Small intestine (tissue), 7 donors: Measurements from ENCODE around the gene POFUT2. TPM values are rescaled to one million over a fixed set of nuclear protein-coding genes. Genes with fewer than 3 reads are reported as not detected.
"Not testable (repeated sequence)": the region's sequence is repeated elsewhere in the genome, so short reads cannot be mapped to it uniquely, and the experiment has no call there.

Experiments
- DNase-seq, 2 donors: peaks; one replicate each; pipeline versions ENCODE4 v3.0.0 to v3.0.0-alpha.2; 2013
- FAIRE-seq: peaks from 2 replicates; lab custom pipeline; 2012; peaks lifted over from hg19 to GRCh38; lab: Jason Lieb, UNC
- H3K27ac ChIP-seq, 3 donors: one replicate each; pipeline ENCODE4 v1.5.1; 2013; ENCODE audit warnings: low read length in 2 of 3, mild to moderate bottlenecking in 2 of 3, control low read depth in 1 of 3, inconsistent platforms in 1 of 3, low read depth in 1 of 3, moderate library complexity in 1 of 3
- H3K27me3 ChIP-seq, 3 donors: one replicate each; pipeline ENCODE4 v1.6.1; 2013; ENCODE audit warnings: low read length in 3 of 3, inconsistent platforms in 1 of 3; ENCODE audit not compliant: control insufficient read depth in 3 of 3, insufficient read depth in 3 of 3
- H3K36me3 ChIP-seq, 3 donors: one replicate each; pipeline ENCODE4 v1.6.1; 2013; ENCODE audit warnings: low read length in 3 of 3, inconsistent platforms in 1 of 3, low read depth in 1 of 3, mild to moderate bottlenecking in 1 of 3, moderate library complexity in 1 of 3; ENCODE audit not compliant: control insufficient read depth in 3 of 3, insufficient read depth in 2 of 3
- H3K4me1 ChIP-seq, 3 donors: one replicate each; pipeline ENCODE4 v1.6.1; 2013; ENCODE audit warnings: low read length in 2 of 3, inconsistent platforms in 1 of 3, low read depth in 1 of 3, mild to moderate bottlenecking in 1 of 3, moderate library complexity in 1 of 3; ENCODE audit not compliant: control insufficient read depth in 3 of 3, insufficient read depth in 2 of 3
- H3K4me3 ChIP-seq, 3 donors: one replicate each; pipeline ENCODE4 v1.5.1; 2013; ENCODE audit warnings: low read length in 3 of 3, control low read depth in 1 of 3, inconsistent platforms in 1 of 3, low read depth in 1 of 3, mild to moderate bottlenecking in 1 of 3, moderate library complexity in 1 of 3
- H3K9me3 ChIP-seq, 2 donors: one replicate each; pipeline ENCODE4 v1.6.1; 2013; ENCODE audit warnings: low read depth in 1 of 2, low read length in 1 of 2; ENCODE audit not compliant: control insufficient read depth in 2 of 2, insufficient read depth in 1 of 2
- WGBS, 3 donors: extraction: QIAGEN DNeasy Blood & Tissue Kit; methylation state at CpG; one replicate each; pipeline ENCODE4 v1.1.7; 2013; 5-methylcytosine and 5-hydroxymethylcytosine counted together
- polyA plus RNA-seq, 4 donors: library from polyadenylated mRNA; stranded (reverse) in 3 of 4; unstranded in 1 of 4; fragments of 200-250 nt in 3 of 4; fragments of 120-200 nt in 1 of 4; gene quantifications; one replicate each; pipeline versions ENCODE4 v1.2.1 to v1.2.3, GENCODE V29; 2013
- donor health status: healthy with polysubstance abuse.
- donor health status: control.
- donor health status: control.
- donor health status: Bipolar disorder and iron deficiency.
- donor health status: healthy.

The POFUT2 gene
- polyA plus RNA-seq, 4 donors = 13.5 to 34.4 (median 26.9) TPM

DNA sequence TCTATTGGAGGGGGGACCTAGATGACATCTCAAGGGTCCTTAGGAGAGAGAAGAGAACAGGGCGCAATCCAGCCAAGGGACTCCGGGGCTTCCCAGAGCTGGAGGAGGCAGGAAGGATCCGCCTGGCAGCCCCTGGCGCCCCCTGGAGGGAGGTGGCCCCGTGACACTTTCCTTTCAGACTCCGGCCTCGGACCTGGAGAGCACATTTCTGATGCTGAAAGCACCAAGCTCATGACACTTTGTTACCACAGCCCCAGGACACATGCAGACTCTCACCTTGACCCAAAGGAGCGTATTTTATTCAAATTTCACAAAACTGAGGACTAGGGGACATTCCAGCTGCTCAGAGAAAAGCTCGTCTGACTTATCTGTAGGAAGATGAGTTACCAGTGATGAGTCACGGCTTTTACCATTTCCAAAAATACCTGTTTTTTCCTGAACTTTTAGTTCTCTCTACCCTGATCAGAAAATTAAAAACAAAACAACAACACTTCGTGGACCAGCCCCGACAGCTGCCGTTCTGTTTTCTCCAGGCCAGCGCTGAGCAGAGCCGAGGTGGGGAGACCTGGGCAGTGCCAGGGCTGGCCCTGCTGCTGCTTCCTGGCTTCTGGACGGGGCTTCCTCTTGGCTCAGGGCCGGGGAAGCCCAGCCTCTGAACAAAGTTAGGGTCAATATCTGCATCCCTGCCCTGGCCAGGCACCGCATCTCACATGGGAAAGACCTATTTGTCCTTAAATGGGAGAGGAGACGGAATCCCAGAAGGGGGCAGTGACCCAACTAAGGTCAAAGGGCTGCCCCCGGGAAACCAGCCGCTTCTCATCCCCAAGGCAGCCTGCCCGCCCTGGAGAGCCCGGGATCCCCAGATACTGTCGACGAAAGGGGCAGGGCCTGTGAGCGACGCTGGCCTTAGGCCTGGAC lies 21.6 kb upstream of the POFUT2 start:
- FAIRE-seq (no peak), DNase-seq (peak; percentile 55 to 89)
- H3K27me3 ChIP-seq = no peaks in the 10 kb centered on the region
- no peaks in the 10 kb centered on the region for H3K9me3 ChIP-seq
- H3K27ac ChIP-seq = peak overlapping the region in 2 of 3 donors; percentile 87 to 93
- peaks cover 0 to 52% (median 3%) of the 10 kb centered on the region in 3 donors for H3K4me1 ChIP-seq
- WGBS, 3 donors = 59 to 63% (median 62%) methylated on average over 27 of the region's 27 CpGs
- H3K4me3 ChIP-seq = no peak overlapping the region
- H3K36me3 ChIP-seq = no peaks in the 10 kb centered on the region

DNA sequence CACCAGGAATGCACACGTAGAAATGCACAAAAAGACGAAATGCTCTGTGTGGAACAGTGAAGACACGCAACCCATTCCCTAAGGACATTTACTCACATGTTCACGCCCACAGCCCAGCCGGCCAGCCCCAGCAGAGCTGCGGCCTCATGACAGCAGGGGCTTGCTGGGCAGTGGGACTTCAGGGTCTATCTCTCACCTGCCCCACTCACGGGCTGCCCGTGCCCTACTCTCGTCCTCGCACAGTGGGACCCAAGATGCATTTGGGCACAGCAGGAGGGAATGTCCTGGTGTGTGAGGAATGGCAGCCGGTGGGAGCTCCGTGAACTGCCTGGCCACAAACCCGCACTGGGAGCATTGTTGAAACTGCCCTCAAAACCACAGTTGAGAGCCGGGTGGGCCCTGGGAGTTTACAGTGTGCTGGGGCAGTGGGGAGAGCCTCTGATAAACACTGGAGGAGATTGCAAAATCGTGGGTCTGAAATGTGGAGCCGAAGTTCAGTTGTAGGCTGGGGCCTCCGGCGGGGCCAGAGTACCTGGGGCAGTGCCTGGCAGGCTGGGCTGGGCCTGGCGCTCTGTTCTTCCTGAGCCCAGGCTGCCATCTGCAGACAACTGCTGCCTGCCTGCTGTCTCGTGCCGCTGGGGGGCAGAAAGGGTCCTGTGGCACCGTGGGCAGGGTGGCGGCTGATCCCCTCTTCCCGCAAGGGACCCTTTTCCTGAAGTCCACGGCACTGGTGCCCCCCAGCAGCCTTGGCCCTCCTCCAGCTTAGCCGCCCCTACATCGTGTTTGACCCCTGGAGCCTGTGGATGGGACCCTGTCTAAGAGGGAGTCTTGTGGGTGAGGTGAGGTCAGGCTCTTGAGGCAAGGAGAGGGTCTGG lies 20.7 kb upstream of the POFUT2 start:
- FAIRE-seq (no peak), DNase-seq (peak; percentile 70 to 90)
- no peaks in the 10 kb centered on the region for H3K9me3 ChIP-seq
- H3K27ac ChIP-seq = peak overlapping the region; percentile 44 to 93 (median 87)
- no peak overlapping the region for H3K4me3 ChIP-seq
- H3K4me1 ChIP-seq = peaks cover 0 to 53% (median 3%) of the 10 kb centered on the region in 3 donors
- 34 to 53% (median 49%) methylated on average over 25 to 27 of the region's 27 CpGs for WGBS, 3 donors
- no peaks in the 10 kb centered on the region for H3K27me3 ChIP-seq
- no peaks in the 10 kb centered on the region for H3K36me3 ChIP-seq

DNA sequence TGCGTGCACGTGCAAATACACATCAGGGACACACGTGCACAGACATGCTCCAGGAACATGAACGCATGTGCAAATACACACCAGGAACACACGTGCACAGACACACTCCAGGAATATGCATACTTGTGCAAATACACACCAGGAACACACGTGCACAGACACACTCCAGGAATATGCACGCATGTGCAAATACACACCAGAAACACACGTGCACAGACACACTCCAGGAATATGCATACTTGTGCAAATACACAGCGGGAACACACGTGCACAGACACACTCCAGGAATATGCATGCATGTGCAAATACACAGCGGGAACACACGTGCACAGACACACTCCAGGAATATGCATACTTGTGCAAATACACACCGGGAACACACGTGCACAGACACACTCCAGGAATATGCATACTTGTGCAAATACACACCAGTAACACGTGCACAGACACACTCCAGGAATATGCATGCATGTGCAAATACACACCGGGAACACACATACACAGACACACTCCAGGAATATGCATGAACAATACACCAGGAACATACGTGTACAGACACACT lies 20.0 kb upstream of the POFUT2 start:
- FAIRE-seq, H3K27me3 ChIP-seq, DNase-seq, H3K4me3 ChIP-seq, H3K36me3 ChIP-seq, H3K9me3 ChIP-seq: not testable (repeated sequence)
- H3K27ac ChIP-seq = peak overlapping the region in 2 of 3 donors; percentile 65 to 93
- peaks cover 0 to 53% (median 3%) of the 10 kb centered on the region in 3 donors for H3K4me1 ChIP-seq
- 81 to 92% (median 83%) methylated on average over 17 of the region's 17 CpGs for WGBS, 3 donors

DNA sequence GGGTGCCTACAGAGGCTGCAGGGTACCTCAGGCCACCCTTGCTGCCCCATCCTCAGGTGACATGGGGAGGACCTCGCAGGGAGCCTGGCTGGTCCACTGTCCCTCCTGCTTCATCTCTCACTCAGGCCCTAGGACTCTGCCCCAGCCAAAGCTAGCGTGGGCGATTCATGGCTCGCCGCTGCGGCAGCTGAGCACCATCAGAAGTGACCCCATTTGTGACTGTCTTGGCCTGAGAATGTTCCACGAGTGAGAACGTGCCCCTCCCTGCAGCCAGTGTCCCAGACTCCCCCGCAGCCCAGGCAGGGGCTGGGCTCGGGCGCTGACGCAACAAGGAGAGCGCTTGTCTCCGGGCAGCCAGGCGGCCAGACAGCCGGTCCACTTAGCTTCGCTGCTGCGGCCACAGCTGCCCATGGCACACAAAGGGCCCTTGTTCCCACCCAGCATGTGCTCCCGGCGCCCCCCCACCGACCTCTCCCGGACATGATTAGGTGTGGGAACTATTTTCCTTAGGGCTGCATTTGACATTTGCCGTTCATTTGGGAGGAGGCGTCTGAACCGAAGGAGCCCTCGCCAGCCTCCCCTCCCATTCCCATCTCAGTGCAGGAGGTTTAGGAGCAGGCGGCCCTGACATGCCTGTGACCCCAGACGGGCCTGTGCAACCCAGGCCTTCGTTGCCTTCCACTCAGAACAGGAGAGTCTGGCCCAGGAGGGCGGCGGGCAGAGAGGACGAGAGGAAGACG lies 19.3 kb upstream of the POFUT2 start:
- H3K27ac ChIP-seq = peak overlapping the region; percentile 17 to 90 (median 39)

DNA sequence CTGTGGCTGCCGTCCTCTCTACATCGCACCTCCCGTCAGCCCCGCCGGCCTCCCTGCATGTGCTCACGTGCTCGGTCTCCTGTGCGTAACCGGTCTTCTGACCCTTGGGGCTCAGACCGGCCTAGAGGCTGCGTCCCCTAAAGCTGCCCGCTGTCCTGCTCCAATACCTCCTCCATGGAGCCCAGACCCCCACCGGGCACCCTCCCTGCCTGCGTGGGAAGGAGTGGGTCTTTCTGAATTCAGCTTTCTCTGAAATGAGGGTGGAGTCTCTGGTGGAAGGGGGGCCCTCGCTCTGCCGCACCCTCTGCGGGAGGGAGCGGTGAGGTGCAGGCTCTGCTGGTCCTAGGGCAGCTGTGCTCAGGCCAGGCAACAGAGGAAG lies 18.7 kb upstream of the POFUT2 start:
- peaks cover 0 to 63% (median 3%) of the 10 kb centered on the region in 3 donors for H3K4me1 ChIP-seq
- H3K27ac ChIP-seq = peak overlapping the region; percentile 17 to 90 (median 39)
- 81 to 94% (median 83%) methylated on average over 18 of the region's 18 CpGs for WGBS, 3 donors
- peaks cover 0 to 7% (median 0%) of the 10 kb centered on the region in 3 donors for H3K36me3 ChIP-seq
- H3K4me3 ChIP-seq = no peak overlapping the region
- DNase-seq (no peak), FAIRE-seq (no peak)
- H3K9me3 ChIP-seq = no peaks in the 10 kb centered on the region
- no peaks in the 10 kb centered on the region for H3K27me3 ChIP-seq

More for the DNA sequence above, 19.3 kb upstream of the POFUT2 start:
- Histone ChIP-seq H3K27me3 (no peaks in the 10 kb centered on the region), H3K9me3 (no peaks in the 10 kb centered on the region), H3K4me1 (peaks cover 0 to 58% (median 3%) of the 10 kb centered on the region in 3 donors), H3K4me3 (no peak overlapping the region), H3K36me3 (peaks cover 0 to 2% (median 0%) of the 10 kb centered on the region in 3 donors)
- FAIRE-seq (no peak), DNase-seq (peak in 1 of 2 donors; percentile 55)
- 62 to 88% (median 78%) methylated on average over 31 to 33 of the region's 33 CpGs for WGBS, 3 donors

DNA sequence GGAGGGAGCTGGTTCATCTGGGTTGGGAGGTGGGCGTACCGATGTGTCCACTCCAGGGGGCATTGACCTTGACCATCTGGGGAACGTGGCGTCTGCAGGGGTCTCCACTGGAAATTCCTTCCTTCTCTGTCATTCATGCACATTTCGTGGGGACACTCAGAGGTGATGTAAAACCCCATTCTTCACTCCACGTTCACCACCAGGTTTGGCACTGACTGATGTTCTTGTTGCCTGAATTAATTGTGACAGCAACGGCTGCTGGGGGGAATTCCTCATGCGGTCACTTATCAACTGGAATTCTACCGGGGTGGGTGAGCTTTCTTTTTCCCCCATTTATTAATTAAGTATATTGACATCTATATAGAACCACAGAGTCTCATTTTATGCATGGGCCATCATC lies 18.1 kb upstream of the POFUT2 start:
- peaks cover 0 to 62% (median 3%) of the 10 kb centered on the region in 3 donors for H3K4me1 ChIP-seq
- no peaks in the 10 kb centered on the region for H3K9me3 ChIP-seq
- H3K27me3 ChIP-seq = no peaks in the 10 kb centered on the region
- H3K36me3 ChIP-seq = peaks cover 0 to 12% (median 0%) of the 10 kb centered on the region in 3 donors
- DNase-seq = no peak
- peak overlapping the region in 1 of 3 donors; percentile 90 for H3K27ac ChIP-seq
- WGBS, 3 donors = 67 to 83% (median 74%) methylated on average over 9 of the region's 9 CpGs
- H3K4me3 ChIP-seq = no peak overlapping the region
- no peak for FAIRE-seq

DNA sequence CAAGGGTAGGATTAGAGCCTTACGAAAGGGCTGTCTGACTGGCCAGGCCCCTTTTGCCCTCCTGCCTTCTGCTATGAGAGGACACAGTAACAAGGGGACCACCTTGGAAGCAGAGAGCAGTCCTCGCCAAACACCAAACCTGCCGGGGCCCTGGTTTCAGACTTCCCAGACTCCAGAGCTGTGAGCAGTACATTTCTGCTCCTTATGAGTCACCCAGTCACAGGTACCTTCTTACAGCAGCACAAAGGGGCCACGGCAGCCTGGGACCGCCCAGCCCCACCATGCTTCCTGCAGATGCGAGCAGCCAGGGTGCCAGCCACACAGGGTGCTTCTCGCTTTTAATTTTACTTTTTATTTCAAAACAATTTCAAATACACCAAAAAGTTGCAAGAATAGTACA lies 17.2 kb upstream of the POFUT2 start:
- Histone ChIP-seq H3K36me3 (peaks cover 0 to 19% (median 0%) of the 10 kb centered on the region in 3 donors), H3K4me1 (peaks cover 0 to 57% (median 4%) of the 10 kb centered on the region in 3 donors), H3K27ac (peak overlapping the region in 1 of 3 donors; percentile 24), H3K27me3 (no peaks in the 10 kb centered on the region), H3K4me3 (no peak overlapping the region), H3K9me3 (no peaks in the 10 kb centered on the region)
- no peak for FAIRE-seq
- DNase-seq = no peak
- 76 to 88% (median 85%) methylated on average over 7 of the region's 7 CpGs for WGBS, 3 donors
